SHP77 (cell line): ENCODE data around the gene MRPS21.
A peak's percentile ranks its signal among the peaks of the same experiment; 100 is the strongest.

Experiments
- DNase-seq, 2 experiments: peaks; one replicate each; lab custom pipeline; 2025; lab: John Stamatoyannopoulos, UW

Gene MRPS21

DNA sequence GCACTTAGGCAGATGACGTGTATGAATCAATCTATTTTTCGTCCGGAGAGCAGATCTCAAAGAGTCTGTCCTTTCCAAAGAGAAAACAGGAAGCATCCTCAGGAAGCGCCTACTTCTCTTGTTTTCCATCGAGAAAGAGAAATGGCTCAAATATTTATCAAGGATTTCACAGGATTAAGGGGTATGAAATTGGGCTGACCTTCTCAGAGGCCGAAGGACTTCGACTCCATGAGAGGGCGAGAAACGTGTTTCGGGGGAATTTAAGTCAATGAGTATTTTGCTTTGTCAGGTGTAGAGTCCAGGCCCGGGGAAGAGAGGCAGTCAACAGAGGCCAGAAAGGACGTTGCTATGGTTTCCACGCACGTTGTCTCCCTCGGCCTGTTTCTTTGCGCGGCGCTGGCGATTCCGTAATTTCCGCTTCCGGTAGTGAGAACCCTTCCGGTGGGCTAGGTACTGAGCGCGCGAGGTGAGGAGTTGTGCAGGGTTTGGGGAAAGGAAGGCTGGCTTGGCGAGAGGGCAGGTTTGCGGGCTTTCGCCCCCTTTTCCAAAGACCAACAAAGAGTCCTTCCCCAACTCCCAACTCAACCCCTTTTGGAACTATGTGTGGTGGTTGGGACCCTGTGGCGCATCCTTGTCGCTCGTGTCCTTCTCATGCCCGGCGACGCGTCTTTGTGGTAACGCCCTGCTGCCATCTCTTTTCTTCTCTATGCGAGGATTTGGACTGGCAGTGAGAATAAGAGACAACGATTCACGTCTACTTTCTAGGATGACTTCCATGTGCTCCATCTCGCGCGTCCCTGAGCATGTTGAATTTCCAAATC is at the start of gene MRPS21:
Gene MRPS21 (plus strand): TSS at position 429 of the 821 bp plus-strand sequence. CDS start 506 bp downstream, outside the sequence.
- peak; percentile 100 for DNase-seq

DNA sequence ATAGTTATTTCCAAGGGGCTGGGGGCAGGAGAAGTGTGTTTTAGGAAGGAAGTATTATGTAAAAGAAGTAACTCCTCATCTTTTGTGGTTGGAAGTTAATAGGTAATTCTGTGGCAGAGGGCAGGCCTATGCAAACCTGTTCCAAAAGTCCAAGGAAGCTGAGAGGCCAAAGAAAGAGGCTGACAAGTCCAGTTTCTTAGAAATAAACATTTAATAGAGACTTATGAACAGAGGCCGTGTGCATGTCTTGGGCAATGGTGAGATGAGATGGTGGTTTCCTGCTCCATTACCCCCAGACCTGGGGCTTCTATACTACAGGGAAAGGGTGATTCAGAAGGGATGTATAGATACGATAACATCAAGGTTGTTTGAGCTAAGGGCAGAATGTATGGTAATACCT is 43.7 kb upstream of the MRPS21 start:
- no peak for DNase-seq

DNA sequence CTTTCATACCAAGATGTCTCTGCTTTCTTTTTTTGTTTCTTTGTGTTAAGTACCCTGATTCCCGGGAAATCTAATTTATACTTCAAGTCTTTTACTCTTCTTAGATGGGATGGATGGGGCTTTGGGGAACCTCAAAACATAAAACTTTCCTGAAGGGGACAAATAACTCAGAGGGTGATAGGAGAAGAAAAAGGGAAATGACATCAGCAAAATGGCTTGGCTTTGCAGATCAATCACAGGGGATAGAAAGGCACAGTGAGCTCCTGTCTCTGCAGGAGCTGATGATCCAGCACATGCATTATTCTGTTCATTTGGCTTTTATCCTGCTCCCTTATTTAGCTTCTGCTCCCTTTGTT is 37.5 kb upstream of the MRPS21 start:
- DNase-seq, result peak; percentile 58 to 65

DNA sequence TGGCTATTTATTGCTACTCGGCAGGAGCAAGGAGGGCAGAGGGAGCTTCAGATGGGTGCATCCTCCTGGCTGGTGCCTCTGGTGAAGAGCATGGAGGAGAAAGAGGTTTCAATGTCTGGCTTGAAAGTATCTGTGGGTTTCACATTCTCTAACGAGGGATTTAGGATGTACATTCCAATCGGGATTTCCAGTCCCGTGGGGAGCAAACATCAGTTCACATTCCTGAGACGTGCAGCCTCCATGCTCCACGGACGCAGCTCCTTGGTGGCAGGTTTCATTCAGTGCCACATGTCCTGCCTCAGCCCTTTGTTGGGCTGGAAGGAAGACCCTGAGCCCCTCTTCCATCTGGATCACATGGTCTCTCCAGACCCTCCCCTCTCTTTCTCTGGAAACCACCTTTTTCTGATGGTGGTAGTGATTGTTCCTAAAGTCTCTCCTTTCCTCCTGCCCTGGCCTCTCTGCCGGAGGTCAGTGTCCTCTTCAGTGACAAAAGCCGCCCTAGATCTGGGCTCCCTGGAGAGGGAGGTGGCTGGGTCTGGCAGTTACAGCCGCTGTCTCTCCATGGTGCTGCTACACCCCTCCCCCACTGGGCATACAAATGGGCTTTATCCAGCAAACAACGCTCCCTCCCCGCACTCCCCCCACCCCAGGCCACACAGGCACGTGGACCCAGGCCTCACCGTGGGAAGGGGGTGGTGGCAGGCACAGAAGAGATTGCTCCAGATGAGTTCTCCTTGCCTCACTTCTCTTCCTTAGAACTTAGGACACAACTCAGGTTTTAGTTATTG is 36.9 kb upstream of the MRPS21 start:
- DNase-seq, result peak; percentile 75 to 83

GRCh38 chr1:150257624-150258585 is 35.8 kb upstream of the MRPS21 start, which contains the start of gene CA14:
Gene CA14 (plus strand): TSS chr1:150257774. CDS start chr1:150258129, 355 bp downstream.
- peak; percentile 45 to 70 for DNase-seq

DNA sequence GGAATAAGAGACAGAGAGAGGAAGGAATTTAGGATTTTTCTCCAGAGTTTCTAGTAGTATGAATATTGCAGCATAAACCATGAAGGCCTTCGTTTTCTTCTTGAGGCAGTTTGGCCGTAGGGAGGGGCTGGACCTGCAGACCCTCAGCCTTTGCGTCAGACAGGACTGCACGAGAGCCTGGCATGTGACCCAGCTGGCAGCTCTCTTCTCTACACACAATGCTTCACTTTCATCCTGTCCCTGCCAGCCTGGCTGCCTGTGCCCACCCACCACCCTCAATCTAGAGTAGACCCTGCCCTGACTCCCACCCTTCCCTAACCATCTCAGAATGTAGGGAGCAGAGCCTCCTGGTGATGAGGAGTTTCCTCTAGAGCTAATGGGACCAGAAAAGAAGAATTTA is 34.4 kb upstream of the MRPS21 start:
- no peak for DNase-seq

DNA sequence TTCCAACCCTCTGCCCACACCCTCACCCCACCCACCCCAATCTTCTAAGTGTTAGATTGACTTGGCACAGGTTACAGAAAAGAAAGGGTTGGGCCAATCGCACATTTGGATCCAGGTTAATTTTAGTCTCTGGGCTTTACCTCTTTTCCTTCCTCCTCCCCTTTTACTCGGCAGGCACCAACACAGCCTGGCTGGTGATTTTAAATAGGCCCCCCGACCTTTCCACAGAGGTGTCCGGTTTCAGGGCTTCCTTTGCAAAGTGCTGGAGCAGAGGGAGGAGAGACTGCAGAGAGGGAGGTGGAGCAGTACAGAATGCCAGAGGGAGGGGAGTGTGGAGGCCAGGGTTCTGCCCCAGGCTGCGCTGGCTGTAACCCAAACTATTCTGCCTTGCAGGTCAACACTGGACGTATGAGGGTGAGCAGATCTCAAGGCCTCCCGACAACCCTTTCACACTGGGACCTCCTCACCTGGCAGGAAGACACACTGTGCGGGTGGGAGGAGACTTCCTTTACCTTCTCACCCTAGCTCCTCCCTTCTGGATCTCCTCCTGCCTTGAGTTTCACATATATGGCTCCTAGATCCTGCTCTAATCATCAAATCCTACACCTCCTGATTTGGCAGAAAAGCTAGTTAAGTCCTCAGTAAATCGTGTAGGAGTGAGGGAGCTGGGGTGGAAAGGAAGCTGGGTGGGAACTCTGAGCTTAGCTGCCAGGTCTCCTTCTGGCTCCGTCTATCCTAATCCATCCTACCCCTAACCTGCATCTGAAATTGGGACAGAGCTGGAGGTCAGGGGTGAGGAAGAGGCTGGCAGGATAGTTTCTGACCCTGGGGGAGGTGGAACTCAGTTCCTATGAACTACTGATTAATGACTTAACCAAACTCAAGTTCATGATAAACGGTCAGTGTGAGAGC is 33.6 kb upstream of the MRPS21 start:
- DNase-seq, result peak; percentile 54 to 67

- no peak for DNase-seq
Measured at GRCh38 chr1:150261367-150261766, 32.3 kb upstream of the MRPS21 start.

- no peak for DNase-seq
Measured at GRCh38 chr1:150262388-150263320, 31.0 kb upstream of the MRPS21 start.

- DNase-seq, result no peak
Measured at GRCh38 chr1:150263549-150263948, 30.1 kb upstream of the MRPS21 start.

GRCh38 chr1:150267896-150268295 is 25.8 kb upstream of the MRPS21 start:
- DNase-seq, result no peak

GRCh38 chr1:150268340-150268704 is 25.3 kb upstream of the MRPS21 start:
- peak in 1 of 2 experiments; percentile 29 for DNase-seq

- DNase-seq, result peak; percentile 100
Measured at GRCh38 chr1:150268705-150269403, 24.8 kb upstream of the MRPS21 start, which contains the start of gene APH1A. Gene APH1A (minus strand): TSS chr1:150269016. CDS start chr1:150268810, 206 bp downstream.

DNA sequence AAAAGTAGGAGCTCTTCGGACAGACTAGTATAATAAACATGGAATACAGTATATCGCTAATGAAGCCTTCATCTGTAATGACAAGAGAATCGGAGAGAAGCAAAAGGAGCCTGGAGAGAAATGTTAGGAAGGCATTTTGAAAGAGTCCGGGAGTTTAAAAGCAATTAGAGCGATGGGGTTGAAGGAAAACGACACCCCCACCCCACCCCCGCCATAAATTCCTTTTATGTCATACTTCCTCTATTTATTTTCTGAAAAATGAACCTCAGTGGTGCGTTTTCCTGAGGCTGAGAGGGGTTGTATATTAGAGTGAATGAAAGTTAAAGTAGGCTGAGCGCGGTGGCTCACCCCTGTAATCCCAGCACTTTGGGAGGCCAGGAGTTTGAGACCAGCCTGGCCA is 24.2 kb upstream of the MRPS21 start:
- no peak for DNase-seq

DNA sequence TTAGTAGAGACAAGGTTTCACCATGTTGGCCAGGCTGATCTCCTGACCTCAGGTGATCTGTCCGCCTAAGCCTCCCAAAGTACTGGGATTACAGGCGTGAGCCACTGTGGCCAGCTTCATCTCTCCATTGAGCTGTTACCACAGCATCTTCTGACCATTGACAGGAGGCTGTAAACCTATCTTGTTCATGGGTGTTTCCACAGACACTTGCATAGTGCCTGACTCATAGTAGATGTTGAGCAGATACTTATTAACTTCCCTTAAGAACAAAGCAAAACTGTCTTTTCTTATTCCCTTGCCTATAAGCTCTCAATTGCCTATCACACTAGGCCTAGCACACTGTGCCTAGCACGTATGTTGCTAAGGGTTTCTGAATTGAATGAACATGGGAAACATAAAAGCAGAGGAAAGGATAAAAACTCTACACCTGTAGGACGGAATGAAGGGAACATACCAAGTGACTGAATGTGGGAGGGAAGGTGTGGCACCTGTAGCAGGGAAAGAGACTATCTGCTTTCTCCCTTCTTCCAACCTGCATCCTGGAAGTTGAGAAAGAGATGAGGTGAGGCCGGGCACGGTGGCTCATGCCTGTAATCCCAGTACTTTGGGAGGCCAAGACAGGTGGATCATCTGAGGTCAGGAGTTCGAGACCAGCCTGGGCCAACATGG is 22.2 kb upstream of the MRPS21 start:
- DNase-seq, result no peak

GRCh38 chr1:150273311-150273710 is 20.4 kb upstream of the MRPS21 start:
- no peak for DNase-seq

- no peak for DNase-seq
Measured at GRCh38 chr1:150280138-150280707, 13.4 kb upstream of the MRPS21 start.

- peak; percentile 84 to 88 for DNase-seq
Measured at GRCh38 chr1:150281221-150281757, 12.4 kb upstream of the MRPS21 start.
